HUES6 (cell line): ENCODE measurements around the gene FBRSL1.

Experiments used
- H3K27ac ChIP-seq: 2 replicates; pipeline ENCODE4 v1.7.0; 2013; ENCODE audit warnings: low read depth, mild to moderate bottlenecking, low read length, inconsistent platforms
- H3K27me3 ChIP-seq: 2 replicates; pipeline ENCODE4 v1.6.1; 2013; ENCODE audit warnings: low read length; ENCODE audit not compliant: control insufficient read depth, insufficient read depth
- H3K36me3 ChIP-seq: 2 replicates; pipeline ENCODE4 v1.6.1; 2013; ENCODE audit warnings: low read length; ENCODE audit not compliant: control insufficient read depth, insufficient read depth
- H3K4me1 ChIP-seq: 2 replicates; pipeline ENCODE4 v1.6.1; 2013; ENCODE audit warnings: low read length; ENCODE audit not compliant: control insufficient read depth, insufficient read depth
- H3K4me3 ChIP-seq: 2 replicates; pipeline ENCODE4 v1.5.1; 2013; ENCODE audit warnings: low read depth, low read length
- H3K9ac ChIP-seq: one replicate; pipeline ENCODE4 v1.6.1; 2013; ENCODE audit warnings: mild to moderate bottlenecking, low read length
- H3K9me3 ChIP-seq: 2 replicates; pipeline ENCODE4 v1.6.1; 2013; ENCODE audit warnings: low read depth, low read length; ENCODE audit not compliant: control insufficient read depth, insufficient read depth

Gene FBRSL1

GRCh38 chr12:132558042-132558856 is 68.3 kb downstream of the FBRSL1 start:
- H3K9ac ChIP-seq, result no peak overlapping the region
- no peak overlapping the region for H3K4me3 ChIP-seq
- H3K27ac ChIP-seq, result no peak overlapping the region
- no peaks in the 10 kb centered on the region for H3K36me3 ChIP-seq
- peaks cover 6% of the 10 kb centered on the region for H3K4me1 ChIP-seq
- no peaks in the 10 kb centered on the region for H3K9me3 ChIP-seq
- H3K27me3 ChIP-seq, result peaks cover 59% of the 10 kb centered on the region

GRCh38 chr12:132558861-132559623 is 69.1 kb downstream of the FBRSL1 start:
- H3K27ac ChIP-seq, result no peak overlapping the region
- H3K9ac ChIP-seq, result no peak overlapping the region
- peak overlapping the region; percentile 63 for H3K4me3 ChIP-seq
- peaks cover 52% of the 10 kb centered on the region for H3K27me3 ChIP-seq
- H3K36me3 ChIP-seq, result no peaks in the 10 kb centered on the region
- H3K4me1 ChIP-seq, result peaks cover 6% of the 10 kb centered on the region
- no peaks in the 10 kb centered on the region for H3K9me3 ChIP-seq

GRCh38 chr12:132559652-132560363 is 69.9 kb downstream of the FBRSL1 start:
- no peaks in the 10 kb centered on the region for H3K9me3 ChIP-seq
- peaks cover 47% of the 10 kb centered on the region for H3K27me3 ChIP-seq
- H3K36me3 ChIP-seq, result no peaks in the 10 kb centered on the region
- peak overlapping the region; percentile 36 for H3K27ac ChIP-seq
- H3K4me3 ChIP-seq, result peak overlapping the region; percentile 93
- peaks cover 6% of the 10 kb centered on the region for H3K4me1 ChIP-seq
- peak overlapping the region; percentile 69 for H3K9ac ChIP-seq

- H3K27ac ChIP-seq, result peak overlapping the region; percentile 36
- H3K4me1 ChIP-seq, result peaks cover 6% of the 10 kb centered on the region
- H3K36me3 ChIP-seq, result peaks cover 2% of the 10 kb centered on the region
- H3K9me3 ChIP-seq, result no peaks in the 10 kb centered on the region
- peak overlapping the region; percentile 93 for H3K4me3 ChIP-seq
- H3K9ac ChIP-seq, result peak overlapping the region; percentile 75
- H3K27me3 ChIP-seq, result peaks cover 44% of the 10 kb centered on the region
These were observed 70.3 kb downstream of the FBRSL1 start for GRCh38 chr12:132560364-132560613.

GRCh38 chr12:132560614-132561426 is 70.9 kb downstream of the FBRSL1 start:
- Histone ChIP-seq H3K9me3 (no peaks in the 10 kb centered on the region), H3K27ac (peak overlapping the region; percentile 36; the same call in 1 of the 2 replicates), H3K9ac (peak overlapping the region; percentile 75), H3K27me3 (peaks cover 40% of the 10 kb centered on the region), H3K4me3 (peak overlapping the region; percentile 93), H3K36me3 (peaks cover 6% of the 10 kb centered on the region), H3K4me1 (peaks cover 6% of the 10 kb centered on the region)
